Measurements from ENCODE around the gene PHACTR3.

The PHACTR3 gene

DNA sequence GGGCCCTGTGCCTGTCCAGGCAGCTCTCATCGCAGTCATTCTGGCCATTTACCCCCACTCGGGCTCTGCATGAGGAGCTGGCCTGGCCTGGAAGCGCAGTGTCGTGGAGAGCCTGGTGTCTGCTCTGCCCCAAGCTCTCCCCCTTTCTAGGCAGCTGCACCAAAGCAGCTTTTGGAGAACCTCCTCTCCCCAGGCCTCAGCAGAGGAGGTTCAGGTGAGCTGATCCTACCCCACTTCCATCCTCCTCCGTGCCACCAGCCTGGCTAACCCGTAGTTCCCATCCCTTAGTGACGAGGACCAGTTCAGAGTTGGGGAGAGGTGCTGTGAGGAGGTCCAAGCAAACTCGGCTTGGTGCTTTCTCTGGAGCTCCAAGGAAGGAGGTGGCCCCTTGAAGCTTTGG, 30.5 kb upstream of the PHACTR3 start:
- DNase-seq (ENCODE audit: low read depth in 1 of 2, low spot score in 1 of 2) = no peak

DNA sequence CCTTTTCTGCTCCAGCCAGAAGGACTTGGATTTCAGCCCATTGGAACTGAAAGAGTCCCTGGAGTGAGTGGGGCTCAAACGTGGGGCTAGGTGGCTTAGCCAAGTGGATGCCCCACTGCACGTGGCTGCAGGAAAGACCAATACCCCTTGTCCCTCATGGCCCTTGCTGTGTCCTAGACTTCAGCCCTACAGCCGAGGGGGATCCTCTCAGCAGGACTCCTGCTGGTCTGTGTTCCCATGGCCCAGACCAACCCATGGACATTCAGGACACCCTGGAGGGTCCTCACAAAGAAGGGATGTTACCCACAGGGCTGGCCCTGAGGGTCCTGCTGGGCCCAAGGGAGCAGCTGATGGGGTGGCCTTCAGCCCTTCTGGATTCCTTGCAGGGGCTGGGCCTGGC, 30.0 kb upstream of the PHACTR3 start:
- no peak for DNase-seq (ENCODE audit: low read depth in 1 of 2, low spot score in 1 of 2)

DNA sequence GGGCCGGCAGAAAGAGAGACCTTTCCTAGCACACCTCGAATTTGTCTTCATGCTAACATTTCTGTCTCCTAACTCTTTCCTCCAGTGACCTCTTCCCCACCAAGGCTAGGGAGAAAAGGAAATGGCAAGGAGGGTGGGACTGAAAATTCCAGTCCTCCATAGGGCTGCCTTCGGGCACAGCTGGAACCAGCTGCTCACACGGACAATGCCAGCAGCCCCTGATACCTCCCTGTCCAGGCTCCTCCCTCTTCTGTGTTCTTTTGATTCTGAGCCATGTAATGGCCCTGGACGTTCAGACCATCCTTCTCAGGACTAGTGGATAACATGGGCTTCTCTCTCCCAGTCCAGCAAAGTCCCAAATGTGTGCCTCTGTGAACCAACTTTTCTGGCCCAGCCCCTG, 29.1 kb upstream of the PHACTR3 start:
- no peak for DNase-seq (ENCODE audit: low read depth in 1 of 2, low spot score in 1 of 2)

DNA sequence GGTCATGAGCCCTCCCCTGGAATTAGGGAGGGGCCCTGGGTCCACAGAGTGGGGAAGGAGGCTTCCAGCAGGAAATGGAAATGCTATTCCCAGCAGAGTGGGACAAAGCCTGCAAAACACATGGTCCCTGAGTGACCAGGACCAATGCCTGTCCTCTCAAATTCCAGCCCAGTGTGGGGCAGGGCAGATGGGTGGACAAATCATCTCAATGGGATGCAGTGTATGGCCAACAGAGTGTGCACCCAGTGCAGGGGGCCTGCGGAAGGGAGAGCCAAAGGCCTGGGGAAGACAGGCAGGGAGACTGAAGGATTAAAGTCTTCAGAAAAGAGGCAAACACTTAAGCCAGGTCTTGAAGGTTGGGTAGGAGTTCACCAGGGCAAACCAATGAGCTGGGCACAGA, 28.7 kb upstream of the PHACTR3 start:
- no peak for DNase-seq (ENCODE audit: low read depth in 1 of 2, low spot score in 1 of 2)

DNA sequence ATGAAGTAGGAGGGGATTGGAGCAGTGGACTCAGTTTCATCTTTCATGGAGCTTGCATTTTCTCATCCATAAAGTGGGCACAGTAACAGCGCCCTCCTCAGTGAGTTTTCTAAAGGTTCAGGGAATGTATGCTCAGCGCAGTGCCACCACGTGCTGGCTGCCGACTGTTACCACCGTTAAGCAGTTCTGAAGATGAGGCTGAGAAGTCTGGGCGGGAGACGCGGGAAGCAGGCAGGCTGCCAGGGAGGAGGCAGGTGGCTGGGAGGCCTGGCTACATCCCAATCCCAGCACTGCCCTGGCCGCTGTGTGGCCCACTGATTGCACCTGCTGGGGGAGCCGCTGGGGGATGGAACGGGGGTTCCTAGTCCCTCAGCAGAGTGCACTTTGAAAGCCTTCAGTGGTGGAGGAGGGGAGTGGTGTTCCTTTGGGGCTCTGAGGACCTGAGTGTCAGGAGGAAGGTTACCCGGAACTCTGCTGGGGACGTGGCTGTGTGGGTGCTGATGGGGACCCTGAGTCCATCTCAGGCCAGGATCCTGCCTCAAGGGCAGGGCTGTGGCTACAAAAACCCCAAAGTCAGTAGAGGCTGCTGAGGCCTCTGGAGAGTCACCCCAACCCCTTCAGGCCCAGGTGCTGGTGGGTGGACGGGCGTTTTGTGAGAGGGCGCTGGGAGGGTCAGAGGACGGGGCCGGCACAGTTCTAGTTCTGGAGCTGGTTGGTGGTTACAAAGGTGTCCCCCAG, 28.0 kb upstream of the PHACTR3 start:
- DNase-seq (ENCODE audit: low read depth in 1 of 2, low spot score in 1 of 2) = no peak

DNA sequence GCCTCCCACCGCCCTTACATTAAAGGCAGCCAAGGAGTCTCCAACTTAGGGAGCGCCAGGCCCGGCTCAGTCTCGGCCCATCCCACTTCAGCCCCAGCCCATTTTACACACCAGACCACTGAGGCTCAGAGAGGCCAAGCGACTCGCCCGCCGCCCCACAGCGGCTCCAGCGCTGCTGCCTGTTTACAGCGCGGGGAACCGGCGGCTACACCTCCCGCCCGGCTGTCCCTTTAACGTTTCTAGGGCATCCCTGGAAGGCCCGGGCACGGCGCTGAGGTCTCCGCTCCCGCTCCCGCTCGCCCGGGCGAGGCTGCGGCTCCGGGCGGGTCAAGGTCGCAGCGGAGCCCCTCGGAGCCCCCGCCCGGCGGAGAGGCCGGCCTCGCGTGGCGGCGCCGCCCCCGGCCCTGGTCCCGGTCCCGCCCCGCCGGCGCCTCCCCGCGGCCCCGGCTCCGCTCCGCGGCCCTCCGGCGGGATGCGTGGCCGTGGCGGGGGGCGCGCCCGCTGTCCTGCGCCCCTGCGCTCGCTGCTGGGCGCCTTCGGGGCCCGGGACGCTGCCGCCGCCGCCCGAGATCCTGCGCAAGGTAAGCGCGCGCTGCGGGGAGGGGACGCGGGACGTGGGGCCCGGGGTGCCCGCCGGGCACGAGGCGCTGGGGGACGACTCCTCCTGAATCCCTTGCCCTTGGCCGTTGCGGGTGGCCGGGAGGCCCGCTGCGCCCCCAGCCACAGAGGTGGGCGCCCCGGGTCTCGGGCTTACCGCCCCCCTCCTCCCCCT, 27.1 kb upstream of the PHACTR3 start:
- DNase-seq (ENCODE audit: low read depth in 1 of 2, low spot score in 1 of 2) = no peak

DNA sequence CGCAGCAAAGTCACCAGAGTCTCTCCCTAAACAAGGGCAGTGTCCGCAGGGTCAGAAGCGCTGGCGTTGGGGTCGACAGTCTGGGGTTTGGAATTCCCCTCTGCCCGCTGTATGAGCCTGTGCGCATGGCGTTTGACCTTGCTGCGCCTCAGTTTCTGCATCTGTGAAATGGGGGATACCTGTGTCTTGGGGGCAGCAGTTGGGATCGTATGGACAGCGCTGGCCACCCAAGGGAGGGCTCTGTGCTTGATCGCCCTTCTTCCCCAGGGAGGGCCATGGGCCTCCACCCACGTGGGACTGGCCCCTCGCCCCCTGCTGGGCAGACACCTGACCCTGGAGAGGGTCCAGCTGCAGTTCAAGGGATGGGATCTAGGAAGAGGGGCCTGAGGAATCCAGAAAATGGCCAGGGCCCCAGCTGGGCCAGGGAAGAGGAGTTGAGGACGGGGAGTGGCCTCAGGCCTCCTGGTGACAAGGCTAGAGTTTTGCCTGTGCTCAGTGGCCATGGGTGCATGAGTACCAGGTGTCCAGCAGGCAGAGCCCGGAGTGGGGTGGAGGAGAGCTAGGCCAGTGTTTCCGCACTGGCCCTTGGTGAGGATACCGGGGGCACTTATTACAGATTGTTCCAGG, 26.4 kb upstream of the PHACTR3 start:
- no peak for DNase-seq (ENCODE audit: low read depth in 1 of 2, low spot score in 1 of 2)

DNA sequence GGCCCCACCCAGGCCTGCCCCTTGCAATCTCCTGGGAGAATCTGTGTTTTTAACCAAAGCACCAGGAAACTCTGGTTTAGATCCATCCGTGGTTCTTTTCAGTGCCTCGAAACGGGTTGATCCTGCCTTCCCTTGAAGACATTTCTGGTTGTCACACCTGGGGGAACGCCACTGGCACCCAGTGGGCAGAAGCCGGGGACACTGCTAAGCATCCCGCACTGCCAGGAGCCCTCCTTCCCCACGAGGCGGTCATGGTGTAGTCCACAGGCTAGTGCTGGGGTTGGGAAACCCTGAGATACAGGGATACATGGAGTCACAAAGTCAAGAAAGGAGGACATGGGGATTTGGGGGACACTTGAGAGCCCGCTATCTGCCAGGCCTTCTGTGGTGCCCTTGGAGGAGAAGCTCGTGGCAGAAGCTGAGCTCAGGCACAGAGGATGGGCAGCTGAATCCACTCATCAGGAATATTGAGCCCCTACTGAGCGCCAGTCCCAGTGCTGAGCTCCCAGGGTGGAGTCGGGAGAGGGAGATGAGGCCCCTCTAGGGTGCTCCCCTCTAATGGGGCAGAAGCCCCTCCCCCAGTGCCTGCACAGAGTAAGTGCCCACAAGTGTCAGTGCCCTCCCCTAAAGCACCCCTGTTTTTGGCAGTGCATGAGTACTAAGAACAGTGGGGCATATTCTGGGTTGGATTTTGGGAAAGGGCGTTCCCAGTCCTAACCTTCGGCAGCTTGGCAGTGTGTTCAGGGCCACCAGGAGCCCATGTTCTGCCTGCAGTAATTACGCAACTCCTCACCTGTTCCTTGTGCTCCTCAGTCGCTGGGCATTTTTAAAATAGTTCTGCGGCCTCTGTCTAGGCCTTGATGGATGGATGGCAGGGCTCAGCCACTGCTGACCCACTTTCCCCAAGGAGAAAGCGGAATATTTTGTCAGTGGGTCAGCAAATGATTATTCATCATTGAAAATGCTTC, 25.6 kb upstream of the PHACTR3 start:
- no peak for DNase-seq (ENCODE audit: low read depth in 1 of 2, low spot score in 1 of 2)

DNA sequence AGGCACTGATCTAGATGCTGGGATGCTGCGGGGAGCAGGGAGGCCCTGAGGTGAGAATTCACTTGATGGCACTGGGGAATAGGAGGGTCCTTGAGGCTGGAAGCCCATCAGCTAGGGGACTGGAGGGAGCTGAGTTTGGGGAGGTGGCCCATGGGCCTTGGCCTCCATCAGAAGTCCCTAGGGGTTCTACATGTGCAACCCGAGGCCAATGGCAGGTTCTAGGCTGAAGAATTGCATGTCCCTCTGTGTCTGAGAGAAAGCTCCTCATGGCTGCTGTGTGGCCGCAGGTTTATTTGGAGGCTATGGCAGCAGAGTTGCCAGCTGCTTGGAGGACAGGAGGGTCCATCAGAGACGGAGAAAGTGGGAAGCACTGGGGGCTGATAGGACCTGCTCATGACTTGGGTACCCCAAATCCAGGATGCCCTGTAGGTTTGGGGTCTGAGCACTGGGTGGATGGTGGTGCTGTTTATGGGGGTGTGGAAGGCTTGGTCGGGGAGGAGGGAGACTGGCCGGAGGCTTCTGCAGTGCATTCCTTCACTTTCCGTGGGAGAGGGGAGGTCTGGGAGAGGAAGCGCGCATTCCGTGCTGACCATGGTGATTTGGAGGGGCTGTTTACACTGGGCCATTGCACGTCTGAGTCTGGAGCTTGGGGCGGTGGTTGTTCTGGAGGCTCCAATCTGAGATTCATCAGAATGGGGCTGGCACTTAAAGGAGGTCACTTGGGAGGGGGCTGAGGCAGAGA, 24.8 kb upstream of the PHACTR3 start:
- no peak for DNase-seq (ENCODE audit: low read depth in 1 of 2, low spot score in 1 of 2)

DNA sequence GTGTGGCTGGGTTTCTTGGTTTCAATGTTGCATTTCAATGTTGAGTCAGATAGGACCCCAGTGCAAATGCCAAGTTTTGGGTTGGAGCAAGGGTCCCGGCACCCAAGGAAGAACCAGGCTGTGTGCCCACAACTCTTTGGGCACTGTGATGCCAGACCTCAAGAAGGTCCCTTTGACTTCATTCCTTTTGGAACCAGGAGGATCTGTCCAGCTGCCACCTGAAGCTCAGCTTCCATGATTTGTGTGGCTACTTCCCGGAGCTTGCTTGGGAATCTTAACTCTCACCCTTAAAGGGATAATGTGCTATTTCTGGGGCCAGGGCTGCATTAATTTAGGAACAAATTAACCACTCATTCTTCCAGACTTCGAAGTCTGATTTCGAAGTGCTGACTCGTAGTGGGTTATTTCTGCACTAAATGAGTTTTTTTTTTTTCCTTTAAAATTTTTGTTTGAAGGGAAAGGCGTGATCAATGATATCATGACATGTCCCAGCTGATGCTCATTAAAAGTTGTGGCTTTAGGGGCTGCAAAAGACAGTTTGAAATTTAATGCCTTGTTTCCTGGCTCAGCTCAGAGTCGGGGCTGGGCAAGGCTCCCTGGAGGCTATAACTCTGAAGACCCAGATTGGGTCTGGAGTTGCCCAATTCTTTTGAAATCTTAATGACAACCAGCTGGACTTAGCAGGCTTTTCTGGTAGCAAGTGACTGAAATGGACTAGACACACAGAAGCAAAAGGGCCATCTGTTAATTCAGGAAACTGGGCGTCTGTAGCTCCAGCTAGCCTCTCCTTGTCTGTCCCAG, 24.0 kb upstream of the PHACTR3 start:
- DNase-seq (ENCODE audit: low read depth in 1 of 2, low spot score in 1 of 2) = no peak

DNA sequence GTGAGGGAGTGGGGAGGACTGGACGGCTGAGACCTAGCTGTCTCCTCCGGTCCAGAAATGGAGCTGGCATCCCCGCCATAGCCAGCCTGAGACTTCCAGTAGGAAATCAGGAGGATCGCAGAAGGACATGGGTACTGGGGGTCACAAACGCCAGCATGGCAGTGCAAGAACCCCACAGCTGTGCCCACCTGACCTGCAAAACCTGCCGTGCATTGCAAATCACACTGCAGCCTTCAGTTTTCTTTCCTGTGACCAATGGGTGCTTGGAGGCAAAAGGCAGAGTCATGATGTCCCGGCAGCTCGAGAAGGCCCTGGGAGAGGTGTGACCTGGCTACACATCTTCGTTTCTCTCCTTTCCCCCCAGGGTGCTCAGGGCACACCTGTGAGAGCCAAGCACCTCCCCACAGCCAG, 23.3 kb upstream of the PHACTR3 start:
- no peak for DNase-seq (ENCODE audit: low read depth in 1 of 2, low spot score in 1 of 2)

DNA sequence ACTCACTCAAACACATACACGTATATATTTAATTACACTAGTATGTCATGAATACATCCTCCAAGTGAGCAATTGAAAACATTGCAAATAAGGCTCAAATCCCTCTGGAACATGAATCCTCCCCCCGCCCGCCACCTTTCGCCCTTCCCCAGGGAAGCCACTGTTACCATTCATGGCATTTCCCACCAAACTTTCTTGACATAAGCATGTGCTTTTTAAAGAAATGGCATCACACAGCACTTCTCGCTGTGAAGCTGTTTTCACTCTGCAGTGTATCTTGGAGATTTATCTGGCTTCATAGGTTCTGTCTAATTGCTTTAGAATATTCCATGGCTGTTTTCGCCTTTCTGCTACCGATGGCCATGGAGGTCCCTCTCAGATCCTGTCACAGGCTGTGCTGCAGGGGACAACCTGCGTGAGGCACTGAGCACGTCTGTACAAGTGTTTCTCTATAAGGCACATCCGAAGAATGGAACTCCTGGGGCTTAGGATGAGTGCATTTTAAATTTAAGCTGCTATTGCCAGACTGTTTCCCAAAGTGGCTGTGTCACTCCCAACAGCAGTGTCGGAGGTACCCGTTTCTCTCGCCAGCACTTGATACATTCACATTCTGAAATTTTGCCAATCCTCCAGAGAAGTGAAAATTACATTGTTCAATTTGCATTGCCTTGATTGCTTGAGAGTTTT, 22.2 kb upstream of the PHACTR3 start:
- no peak for DNase-seq (ENCODE audit: low read depth in 1 of 2, low spot score in 1 of 2)

DNA sequence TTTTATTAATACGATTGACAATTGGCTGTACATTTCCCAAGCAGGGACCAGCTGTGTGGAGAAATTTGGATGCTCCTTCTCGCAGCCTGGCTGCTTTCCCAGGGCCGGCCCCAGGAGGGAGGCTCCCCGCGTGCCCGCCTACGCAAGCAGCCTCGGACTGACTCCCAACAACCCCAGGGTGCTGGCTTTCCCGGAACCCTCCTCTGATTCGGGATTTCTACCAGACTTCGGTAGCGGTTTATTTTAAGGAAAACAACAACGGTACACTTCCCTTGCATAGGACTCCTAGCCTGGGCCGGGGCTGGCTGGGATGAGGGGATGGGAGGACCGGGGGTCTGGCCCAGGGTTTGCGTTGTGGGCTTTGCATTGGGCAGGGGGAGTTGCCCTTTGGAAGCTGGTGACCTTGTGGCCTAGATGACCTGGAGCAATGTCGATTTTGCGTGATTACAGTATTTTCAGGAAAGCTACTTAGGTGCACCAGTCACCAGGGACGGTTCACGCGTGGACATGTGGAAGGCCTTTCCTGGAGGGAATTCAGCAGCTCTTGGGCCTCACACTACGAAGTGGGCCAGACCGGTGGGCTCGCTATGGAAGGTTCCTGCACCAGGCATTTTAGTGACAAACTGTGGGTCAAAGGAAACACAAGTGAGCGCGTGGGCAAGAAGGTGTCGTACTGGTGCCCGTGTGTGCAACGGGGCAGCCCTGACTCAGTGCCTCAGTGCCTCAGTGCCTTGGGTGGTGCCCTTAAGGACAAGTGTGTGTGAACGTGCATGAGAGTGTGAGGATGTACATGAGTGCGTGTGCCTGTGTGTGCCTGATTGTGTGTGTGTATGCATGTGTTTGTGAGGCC, 20.7 kb upstream of the PHACTR3 start:
- DNase-seq (ENCODE audit: low read depth in 1 of 2, low spot score in 1 of 2) = no peak

DNA sequence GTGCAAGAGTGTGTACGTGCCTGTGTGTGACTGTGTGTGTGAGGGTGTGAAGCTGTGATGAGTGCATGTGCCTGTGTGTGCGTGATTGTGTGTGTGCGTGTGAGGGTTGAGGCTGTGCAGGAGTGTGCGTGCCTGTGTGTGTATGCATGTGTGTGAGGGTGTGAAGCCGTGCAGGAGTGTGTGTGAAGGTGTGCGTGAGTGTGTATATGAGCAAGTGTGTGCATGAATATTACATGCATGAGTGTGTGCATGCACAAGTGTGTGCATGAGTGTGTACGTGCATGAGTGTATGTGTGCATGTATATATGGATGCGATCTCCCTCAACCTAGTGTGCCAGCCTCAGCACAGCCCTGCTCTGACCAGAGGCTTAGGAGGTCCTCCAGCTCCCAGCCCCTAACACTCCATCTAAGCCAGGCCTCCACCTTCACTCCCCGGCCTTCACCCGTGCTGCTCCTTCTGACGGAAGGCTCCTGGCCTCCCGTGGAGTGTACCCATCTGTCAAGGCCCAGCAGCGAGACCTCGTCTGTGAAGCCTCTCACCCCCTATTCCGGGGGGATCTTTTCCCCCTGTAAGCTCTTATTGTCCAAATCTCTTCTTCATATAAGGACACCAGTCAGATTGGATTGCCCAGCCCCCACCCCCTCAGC, 19.9 kb upstream of the PHACTR3 start:
- no peak for DNase-seq (ENCODE audit: low read depth in 1 of 2, low spot score in 1 of 2)

DNA sequence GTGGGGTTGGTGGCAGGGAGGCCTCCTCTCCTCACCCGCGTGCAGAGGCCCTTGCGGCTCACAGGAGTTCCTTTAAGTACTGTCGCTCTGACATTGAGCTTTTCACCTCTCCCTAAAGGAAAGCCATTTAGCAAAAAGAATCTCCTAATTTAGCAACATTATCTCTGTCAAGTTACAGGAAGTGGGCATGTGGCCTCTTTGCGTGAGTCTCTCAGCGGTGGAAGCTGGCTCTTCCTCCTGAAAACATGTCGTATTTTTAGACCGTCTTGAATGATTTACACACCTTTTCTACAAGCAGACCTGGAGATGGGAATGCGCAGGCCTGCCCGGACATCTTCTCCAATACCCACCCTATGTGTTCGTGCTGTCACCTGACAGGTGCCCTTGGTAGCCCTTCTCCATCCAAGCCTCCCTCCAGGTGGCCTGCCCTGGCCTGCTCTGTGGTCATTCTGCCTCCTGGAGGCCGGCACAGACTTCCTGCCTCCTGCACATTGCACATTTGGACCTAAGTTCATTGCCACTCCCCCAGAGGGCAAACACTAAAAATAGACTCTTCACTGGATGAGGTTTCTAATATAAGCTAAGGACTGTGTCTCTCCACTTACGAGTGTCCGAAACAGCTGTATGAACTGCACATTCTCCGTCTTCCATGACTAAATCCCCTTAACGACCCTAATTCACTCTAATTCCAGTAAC, 18.5 kb upstream of the PHACTR3 start:
- no peak for DNase-seq (ENCODE audit: low read depth in 1 of 2, low spot score in 1 of 2)

DNA sequence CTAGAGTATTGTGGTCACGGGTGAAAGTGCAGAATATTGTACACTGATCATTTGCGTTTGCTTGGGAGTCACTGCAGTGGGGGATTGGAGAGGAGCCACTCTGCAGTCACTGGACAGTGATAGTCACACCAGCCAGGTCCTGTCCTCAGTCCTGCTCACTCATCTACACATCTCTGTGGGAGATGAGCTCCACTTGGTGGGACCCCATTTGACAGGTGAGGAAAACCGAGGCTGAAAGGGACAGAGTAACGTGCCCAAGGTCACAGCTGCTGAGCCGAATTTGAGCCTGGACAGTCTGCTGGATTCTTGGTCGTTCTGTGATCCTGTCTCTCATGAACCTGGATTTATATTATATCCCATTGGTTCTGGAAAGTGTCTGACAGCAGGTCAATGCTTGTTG, 17.7 kb upstream of the PHACTR3 start:
- no peak for DNase-seq (ENCODE audit: low read depth in 1 of 2, low spot score in 1 of 2)

DNA sequence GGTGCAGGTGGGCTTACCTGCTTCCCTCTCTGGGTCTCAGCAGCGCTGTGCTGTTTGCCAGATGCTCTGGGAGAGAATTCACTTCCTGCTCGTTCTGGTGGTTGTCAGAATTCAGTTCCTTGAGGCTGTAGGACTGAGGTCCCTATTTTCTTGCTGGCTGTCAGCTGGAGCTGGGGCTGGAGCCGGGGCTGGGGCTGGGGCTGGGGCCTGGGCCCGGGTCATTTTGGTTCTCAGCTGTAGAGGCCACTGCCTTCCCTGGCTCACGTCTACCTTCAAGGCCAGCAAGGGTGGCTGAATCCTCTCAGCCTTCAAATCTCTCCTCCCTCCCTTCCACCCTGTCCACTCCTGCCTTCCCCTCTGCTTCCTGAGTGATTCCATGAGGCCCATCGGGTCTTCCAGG, 16.8 kb upstream of the PHACTR3 start:
- no peak for DNase-seq (ENCODE audit: low read depth in 1 of 2, low spot score in 1 of 2)
